ENCODE data around the gene CAB39L.
"Not testable (repeated sequence)": the region's sequence is repeated elsewhere in the genome, so short reads cannot be mapped to it uniquely, and the experiment has no call there.

CAB39L gene

DNA sequence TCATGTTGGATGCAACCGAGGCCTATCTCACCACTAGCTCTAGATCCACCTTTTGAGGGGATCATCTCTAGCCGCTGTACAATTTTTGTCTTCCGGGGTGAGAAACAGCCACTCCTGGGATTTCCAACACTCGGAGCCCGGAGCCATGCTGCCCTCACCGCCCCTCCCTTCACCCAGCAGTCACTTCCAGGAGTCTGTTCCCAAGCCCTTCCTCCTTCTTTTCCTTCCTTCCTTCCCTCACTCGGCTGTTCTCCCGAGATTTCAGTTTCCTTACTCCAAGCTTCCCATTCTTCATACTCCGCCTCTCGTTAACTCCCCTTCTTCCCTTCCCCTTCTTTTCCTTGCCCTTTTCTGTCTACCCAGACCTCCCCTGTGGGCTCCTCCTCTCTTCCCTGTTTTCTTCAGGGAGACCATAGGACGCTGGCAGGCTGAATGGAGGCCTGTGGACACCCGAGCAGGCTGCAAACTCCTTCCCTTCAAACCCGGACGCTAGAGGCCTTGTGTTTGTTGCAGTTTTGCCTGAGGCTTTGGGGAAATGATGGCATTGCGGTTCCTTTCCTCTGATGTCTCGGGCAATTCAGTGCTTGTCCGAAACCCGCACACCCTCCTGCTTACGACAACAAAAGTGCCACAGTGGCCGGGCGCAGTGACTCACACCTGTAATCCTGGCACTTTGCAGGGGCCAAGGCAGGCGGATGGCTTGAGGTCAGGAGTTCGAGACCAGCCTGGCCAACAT lies 96.0 kb downstream of the CAB39L start:
- no peak for DNase-seq (ENCODE audit: low read depth in 2 of 2)

DNA sequence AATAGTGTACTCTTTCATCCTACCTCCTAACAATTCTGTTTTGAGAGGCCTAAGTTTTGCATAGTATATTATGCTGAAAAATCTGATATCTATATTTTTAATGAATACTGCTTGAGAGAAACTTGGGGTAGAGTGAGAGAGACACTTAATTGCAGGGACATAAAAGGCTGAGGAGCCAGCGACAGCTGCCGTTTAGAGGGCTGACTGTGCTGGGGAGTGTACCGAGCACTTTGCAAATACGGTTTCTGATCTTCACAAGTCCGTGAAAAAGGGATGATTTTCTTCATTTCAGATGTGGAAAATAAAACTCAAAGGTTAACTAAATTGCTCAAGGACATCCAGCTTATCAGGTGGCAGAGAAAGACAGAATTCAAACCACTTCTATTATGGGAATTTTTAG lies 97.4 kb downstream of the CAB39L start:
- no peak for DNase-seq (ENCODE audit: low read depth in 2 of 2)

DNA sequence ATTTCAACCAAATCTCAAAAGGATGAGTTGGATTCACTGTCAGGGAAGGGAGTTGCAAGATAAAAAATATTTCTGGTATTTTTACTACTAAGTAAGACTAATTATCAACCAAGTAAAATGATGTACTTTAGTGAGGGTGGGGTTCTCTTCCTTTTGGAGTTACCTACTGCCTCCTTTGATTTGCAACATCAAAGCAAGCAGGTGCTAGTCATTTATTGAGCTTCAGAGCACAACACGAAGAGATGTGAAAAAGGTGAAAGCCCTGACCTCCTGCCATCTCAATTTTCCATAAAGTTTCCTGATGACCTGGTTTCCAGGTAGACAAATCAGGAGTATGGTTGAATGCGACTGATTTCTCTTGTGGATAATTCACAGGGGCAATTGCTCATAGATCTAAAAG lies 100.1 kb downstream of the CAB39L start:
- DNase-seq (ENCODE audit: low read depth in 2 of 2) = no peak

GRCh38 chr13:49343255-49343654 lies 100.6 kb downstream of the CAB39L start:
- DNase-seq (ENCODE audit: low read depth in 2 of 2) = no peak

DNA sequence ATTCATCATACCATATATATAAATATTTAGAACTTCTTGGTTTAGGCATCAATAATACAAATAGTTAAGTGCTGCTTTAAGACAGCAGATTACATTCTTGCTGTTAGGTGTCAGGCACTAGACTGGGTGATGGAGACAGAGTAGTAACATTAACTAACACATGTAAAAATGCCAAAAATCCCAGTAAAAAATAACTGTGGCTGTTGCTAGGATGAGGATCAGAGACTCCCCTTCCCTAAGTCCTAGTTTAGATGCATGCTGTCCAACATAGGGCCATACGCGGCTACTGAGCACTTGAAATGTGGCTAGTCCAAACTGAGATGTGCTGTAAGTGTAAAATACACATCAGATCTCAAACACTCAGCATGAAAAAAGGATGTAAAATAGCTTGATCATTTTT lies 101.4 kb downstream of the CAB39L start:
- DNase-seq (ENCODE audit: low read depth in 2 of 2) = no peak

- DNase-seq (ENCODE audit: low read depth in 2 of 2) = no peak
Observed at GRCh38 chr13:49341941-49342340, 101.9 kb downstream of the CAB39L start.

- DNase-seq (ENCODE audit: low read depth in 2 of 2) = no peak
Observed at GRCh38 chr13:49341517-49341916, 102.3 kb downstream of the CAB39L start.

GRCh38 chr13:49340161-49340560 lies 103.7 kb downstream of the CAB39L start:
- DNase-seq (ENCODE audit: low read depth in 2 of 2) = no peak

DNA sequence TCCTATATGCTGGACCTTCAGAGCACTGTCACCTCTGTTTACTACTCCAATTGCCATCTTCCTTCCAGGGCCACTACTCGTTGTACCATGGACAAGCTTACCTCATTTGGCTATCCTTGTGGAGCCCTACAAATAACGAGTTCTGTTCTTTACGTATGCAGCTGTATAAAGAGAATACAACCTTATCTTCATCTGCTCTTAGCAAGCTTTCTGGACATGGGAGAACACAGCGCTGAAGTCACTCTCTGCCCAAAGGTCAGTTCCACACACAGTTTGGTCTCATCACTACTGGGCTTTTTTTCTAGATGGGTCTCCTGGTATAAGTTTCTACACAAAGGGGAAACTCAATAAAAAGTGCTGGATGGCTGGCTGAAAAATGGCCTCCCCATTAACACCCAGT lies 107.2 kb downstream of the CAB39L start:
- no peak for DNase-seq (ENCODE audit: low read depth in 2 of 2)

GRCh38 chr13:49330546-49330864 lies 113.4 kb downstream of the CAB39L start:
- no peak for DNase-seq (ENCODE audit: low read depth in 2 of 2)

DNA sequence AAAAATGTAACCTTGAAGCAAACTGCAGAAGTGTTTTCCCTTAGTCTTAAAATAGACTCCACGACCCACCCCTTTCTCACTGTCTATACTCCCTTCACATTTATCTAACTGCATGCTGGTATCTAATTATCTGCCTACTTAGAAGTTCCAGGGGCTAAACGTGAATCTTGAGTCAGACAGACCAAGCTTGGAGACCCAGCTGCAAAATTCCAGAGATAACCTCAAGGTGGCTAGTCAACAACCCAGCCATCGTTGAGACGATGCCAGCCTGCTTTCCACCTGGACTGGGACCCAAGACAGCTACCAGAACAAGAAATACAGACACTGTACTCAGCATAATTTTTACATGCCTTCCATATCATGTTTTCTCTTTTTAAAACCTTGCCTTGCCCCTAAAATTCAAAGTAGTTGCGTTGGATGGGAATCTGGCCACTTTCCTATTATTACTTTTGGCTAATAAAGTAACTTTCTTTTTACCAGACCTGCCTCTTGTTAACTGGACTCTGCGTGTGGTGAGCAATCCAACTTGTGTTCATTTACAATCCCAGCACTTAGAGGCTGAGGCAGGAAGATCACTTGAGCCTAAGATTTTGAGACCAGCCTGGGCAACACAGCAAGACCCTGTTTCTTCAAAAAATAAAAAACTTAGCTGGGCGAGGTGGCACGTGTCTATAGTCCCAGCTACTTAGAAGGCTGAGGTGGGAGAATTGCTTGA lies 113.9 kb downstream of the CAB39L start:
- no peak for DNase-seq (ENCODE audit: low read depth in 2 of 2)

- DNase-seq (ENCODE audit: low read depth in 2 of 2) = not testable (repeated sequence)
Observed at GRCh38 chr13:49327145-49327544, 116.7 kb downstream of the CAB39L start.

GRCh38 chr13:49326222-49326917 lies 117.5 kb downstream of the CAB39L start:
- DNase-seq (ENCODE audit: low read depth in 2 of 2) = no peak

DNA sequence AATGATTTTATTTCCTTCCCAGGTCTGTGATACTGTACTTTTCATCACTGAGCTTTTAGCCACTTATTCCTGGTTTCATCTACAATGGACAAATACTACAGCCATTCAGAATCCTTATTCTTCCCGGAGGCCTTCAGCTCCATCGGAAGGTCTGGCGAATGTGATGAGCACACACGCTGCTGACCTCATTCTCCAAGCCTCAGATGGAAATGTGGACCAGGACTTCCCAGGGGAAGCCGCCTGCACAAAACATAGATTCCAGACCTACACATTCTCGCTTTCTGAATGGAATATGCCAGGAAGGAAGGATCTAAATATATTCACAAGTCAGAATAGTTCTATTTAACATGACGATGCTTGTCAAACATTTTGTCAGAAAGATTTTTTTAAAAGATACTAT lies 120.5 kb downstream of the CAB39L start:
- no peak for DNase-seq (ENCODE audit: low read depth in 2 of 2)

- no peak for DNase-seq (ENCODE audit: low read depth in 2 of 2)
Observed at GRCh38 chr13:49322702-49323101, 121.2 kb downstream of the CAB39L start.

GRCh38 chr13:49320975-49321374 lies 122.9 kb downstream of the CAB39L start:
- DNase-seq (ENCODE audit: low read depth in 2 of 2) = no peak

GRCh38 chr13:49319951-49320350 lies 123.9 kb downstream of the CAB39L start:
- DNase-seq (ENCODE audit: low read depth in 2 of 2) = no peak

- DNase-seq (ENCODE audit: low read depth in 2 of 2) = no peak
Observed at GRCh38 chr13:49319551-49319950, 124.3 kb downstream of the CAB39L start.

GRCh38 chr13:49315756-49316482 lies 127.9 kb downstream of the CAB39L start:
- DNase-seq (ENCODE audit: low read depth in 2 of 2) = no peak

DNA sequence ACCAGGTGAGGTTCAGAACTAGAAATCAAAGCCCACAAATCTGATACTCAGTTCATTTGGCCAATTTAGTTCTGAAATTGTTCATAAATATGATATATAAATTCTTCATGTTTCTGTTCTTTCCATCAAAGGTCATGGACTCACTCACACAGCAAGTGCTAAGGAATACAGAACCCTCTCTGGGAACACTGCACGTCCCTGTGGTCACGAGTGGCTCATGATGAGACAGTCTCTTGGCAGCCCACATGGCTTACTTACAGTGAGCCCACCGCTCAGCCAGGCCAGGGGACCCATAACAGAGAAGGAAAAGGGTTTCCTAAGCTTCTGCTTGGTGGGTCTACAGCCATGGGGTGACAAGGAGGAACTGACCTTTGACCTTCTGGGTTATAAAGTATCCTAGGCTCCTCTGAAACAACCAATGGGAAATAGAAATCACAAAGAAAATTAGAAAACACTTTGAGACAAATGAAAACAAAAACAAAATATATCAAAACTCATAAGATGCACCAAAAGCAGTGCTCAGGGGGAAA lies 128.8 kb downstream of the CAB39L start:
- DNase-seq (ENCODE audit: low read depth in 2 of 2) = no peak

GRCh38 chr13:49314344-49314882 lies 129.5 kb downstream of the CAB39L start:
- no peak for DNase-seq (ENCODE audit: low read depth in 2 of 2)

GRCh38 chr13:49311816-49312215 lies 132.0 kb downstream of the CAB39L start:
- no peak for DNase-seq (ENCODE audit: low read depth in 2 of 2)

Measured in stimulated activated CD4-positive, alpha-beta T cell treated with anti-CD3 and anti-CD28 coated beads, Interleukin-15, amount 100 ng/mL, for 48 hours (primary cell).